HPDE6-E6E7 (cell line): Measurements from ENCODE around the gene HDAC4.
"Not testable (repeated sequence)": the region's sequence is repeated elsewhere in the genome, so short reads cannot be mapped to it uniquely, and the experiment has no call there.

Experiments used
- DNase-seq: peaks from one replicate; pipeline ENCODE4 v3.0.0; 2011; ENCODE audit warnings: missing footprints; ENCODE audit errors: extremely low spot score

The HDAC4 gene

DNA sequence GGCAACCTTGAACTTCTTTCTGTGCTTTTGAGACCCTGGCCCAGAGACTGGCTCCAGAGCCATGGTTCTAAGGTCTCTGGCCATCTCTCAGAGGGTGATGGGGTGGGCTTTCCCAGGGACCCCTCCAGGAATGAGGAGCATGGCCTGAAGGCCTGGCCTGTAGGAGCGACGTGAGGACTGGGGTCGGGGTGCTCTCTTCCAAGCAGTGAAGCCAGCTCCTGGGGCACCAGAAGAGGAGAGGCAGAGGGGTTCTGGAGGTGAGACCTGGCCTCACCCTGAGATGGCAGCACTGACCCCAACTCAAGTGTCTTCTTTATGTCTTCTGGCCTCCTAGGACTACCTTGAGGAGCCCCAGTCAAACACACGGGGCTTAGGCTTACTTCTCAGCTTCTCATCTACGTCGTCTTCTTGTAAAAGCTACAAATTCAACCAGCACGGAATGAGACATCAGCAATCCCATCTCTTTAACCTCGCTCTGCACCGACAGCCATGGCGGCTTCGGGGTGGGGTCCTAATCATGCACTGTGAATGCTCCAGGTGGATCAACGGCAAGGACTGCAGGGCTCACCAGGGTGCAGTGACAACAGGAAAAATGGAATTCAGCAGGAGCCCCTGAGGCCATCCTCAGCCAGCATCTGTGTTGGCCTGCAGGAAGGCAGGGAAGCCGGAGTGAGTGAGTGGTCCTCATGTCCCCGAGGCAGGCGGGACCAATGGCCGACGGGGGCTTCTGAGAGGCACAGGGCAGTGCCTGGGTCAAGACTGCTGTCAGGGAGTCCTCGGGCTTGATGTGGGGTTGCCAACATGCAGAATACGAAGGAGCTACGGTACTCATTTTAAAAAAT, 214.1 kb downstream of the HDAC4 start:
- DNase-seq, result no peak

DNA sequence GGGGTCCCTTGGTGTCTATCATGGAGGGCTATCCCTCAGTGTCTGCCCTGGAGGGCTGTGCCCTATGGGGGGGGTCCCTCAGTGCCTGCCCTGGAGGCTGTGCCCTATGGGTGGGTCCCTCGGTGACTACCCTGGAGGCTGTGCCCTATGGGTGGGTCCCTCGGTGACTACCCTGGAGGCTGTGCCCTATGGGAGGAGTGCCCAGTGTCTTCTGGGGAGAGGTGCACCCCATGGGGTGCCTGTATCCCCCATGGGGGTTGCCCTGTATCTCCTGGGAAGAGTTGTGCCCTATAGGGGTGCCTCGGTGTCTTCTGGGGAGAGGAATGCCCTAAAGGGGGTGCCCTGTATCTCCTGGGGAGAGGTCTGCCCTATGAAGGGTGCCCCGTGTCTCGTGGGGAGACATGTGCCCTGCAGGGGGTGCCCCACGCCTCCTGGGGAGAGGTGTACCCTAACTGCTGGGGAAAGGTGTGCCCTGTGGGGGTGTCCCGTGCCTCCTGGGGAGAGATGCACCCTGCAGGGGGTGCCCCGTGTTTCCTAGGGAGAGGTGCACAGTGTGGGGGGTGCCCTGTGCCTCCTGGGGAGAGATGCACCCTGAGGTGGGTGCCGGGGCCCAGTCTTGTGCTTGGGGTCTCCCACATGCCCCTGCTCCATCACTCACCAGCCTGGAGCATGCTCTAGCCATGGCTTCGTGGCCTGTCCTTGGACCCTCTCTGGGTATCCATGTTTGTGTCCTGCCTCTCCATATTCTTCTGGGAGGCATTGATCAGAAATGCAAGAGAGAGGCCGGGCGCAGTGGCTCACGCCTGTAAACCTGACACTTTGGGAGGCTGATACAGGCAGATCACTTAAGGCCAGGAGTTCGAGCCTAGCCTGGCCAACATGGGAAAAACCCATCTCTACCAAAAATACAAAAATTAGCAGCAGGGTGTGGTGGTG, 215.6 kb downstream of the HDAC4 start:
- DNase-seq, result no peak

DNA sequence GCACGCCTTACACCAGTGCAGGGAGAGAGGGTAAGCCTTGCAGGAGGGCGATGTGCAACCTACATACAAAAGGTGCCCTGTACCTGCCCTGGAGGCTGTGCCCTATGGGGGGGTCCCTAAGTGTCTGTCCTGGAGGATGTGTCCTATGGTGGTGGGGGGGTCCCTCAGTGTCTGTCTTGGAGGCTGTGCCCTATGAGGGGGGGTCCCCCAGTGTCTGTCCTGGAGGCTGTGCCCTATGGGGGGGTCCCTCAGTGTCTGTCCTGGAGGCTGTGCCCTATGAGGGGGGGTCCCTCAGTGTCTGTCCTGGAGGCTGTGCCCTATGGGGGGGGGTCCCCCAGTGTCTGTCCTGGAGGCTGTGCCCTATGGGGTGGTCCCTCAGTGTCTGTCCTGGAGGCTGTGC, 216.6 kb downstream of the HDAC4 start:
- no peak for DNase-seq

DNA sequence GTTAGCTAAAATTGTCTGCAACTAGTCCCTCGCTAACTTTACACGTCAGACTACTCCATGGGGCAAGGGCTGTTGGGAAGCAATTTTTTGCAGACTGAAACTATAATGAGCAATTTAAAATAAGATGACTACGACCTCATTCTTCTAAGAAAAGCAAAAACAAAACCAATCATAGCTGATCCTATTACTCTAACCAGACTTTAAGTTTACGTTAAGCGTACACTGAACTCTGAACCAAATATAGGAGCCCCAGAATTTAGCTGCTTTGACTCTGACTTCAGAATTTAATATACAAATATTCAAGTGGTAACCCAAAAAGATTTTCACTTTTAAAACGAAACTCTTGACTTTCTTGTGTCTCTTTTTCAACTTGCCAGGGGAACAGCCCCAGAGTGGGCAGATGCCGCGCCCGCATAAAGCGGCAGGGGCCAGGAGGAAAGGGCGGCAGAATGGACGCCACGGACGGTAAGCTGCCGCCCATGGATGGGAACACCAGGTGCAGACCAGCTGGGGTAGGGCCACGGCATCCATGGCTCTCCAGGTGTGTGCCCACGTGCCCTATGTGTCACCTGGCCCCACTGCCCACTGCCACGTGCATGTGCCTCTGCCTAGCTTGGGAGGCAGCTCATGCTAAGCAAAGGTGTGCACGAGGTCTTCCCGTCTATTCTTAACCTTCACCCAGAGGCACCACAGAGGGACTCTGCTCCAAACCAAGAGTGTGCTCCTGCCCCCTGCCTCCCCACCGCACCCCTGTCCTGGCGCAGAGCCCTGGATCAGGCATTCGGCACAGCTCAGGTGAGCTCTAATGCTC, 217.6 kb downstream of the HDAC4 start:
- DNase-seq, result no peak

DNA sequence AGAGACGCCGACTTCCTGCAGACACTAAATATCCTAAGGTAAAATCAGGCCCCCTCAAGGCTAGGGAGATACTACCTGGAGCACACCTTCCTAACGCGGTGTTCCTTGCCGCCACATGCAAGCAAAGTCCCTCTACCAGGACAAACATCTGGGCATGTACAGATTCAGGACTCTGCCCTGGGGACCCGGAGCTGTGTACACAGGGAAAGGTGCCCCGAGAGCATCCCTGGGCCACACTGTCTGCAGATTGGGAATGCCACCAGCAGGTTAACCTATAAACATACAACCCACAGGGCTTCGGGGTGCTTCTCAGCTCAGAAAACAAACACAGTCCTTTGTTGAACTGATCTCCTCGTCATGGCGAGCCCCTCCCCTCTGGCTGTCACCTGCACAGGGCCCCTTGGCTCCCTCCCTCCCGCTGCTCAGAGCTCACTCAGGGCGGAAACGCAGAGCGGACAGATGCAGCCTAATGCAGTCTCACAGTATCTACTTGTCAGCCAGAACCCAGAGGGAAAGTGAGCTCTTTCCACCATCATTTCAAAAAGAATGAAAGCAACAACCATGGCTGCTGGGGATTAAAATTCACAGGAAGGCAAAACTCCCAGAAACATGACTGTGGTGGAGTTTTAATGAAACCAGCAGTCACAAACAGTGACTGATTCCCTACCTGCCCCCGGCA, 218.8 kb downstream of the HDAC4 start:
- no peak for DNase-seq

DNA sequence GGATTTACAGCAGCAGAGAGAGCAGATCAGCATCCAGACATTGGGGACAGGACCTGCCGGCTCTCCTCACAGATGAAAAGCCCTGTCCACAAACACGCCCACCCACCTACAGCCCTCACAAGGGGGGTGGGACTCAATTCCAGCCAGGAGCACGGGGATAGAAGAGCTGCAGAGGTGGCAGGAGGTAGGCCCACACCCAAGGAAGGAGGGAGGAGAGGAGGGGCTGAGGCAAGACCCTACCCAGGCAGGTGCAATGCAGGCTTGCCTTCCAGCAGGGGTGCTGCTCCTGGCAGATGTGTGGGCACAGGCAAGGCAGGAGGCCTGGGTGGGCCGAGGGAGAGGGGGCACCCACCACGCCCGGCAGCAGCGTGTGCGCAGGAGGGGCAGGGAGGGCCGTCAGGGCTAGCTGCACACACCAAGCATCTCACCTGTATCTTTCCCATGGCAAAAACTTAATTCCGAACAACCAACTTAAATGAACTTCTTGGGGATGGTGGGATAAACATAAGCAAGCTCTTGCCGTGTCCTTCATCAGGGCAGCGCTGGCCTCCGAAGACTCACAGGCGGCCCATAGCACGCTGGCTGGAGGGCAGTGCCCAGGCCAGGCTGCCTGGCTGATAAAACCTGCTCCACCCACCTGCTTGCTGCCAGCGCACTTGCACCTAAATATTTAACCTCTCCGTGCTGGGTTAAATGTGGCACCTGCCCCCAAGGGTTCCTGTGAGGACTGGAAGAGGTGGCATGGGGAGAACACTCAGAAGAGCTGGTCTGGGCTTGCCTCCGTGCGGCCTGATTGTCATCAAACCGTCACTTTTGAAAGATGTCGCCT, 219.5 kb downstream of the HDAC4 start:
- DNase-seq, result no peak

DNA sequence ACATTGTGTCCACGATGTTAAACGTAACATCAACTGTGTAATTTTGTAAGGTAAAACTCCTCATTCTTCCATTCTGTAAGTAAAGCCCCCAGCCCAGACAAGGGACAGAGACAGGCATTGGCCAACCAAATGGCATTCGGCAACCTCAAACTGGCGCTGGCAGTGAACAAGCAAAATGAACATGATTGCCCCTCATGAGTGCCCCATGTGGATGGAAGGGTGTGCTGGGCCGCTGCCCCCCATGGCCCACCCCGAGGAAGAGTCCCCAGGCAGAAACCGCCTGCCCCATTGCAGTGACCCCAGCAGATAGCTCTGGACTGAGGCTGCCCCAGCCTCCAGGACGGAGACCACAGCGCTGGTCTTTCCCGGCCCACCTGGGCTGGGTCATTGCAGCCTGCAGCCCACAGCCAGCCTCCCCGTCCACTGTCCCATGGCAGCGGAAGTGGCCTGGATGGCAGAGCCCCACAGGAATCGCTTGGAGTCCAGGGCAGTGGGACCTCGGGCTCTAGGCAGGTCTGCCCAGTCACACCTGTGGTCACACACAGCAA, 220.2 kb downstream of the HDAC4 start:
- no peak for DNase-seq

DNA sequence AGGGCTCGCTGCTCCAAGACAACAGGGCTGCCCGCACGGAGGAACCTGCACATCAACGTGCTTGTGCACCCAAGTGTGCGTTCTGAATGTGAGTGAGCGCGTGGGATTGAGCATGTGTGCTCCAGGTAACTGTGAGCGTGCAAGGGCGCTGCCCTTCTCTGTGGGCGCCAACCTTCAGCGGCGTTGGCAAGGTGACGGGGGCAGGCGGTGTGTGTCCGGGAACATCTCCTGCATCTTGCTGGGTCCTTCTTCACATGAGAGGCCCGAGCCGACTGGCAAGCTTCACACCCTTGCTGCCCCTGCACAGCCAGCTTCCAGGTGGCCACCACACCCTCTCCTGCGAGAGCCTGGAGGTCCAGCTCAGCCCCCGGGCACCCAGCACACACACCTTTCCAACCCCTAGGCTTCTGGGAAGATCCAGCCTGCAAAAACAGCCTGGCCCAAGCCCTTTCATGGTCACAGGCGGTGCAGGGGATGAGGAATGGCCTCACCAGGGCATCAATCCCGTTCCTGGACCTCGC, 220.9 kb downstream of the HDAC4 start:
- DNase-seq, result no peak

DNA sequence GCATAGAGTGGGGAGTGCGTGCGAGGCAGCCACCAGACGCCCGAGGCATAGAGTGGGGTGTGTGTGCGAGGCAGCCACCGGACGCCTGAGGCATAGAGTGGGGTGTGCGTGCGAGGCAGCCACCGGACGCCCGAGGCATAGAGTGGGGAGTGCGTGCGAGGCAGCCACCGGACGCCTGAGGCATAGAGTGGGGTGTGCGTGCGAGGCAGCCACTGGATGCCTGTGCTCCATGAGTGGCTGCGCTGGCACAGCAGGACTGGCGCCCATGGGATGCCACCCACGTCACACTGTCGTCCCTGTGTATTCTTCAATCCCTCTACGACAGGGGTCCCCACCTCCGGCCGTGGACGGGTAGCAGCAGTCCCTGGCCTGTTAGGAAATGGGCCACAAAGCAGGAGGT, 221.9 kb downstream of the HDAC4 start:
- DNase-seq, result no peak

DNA sequence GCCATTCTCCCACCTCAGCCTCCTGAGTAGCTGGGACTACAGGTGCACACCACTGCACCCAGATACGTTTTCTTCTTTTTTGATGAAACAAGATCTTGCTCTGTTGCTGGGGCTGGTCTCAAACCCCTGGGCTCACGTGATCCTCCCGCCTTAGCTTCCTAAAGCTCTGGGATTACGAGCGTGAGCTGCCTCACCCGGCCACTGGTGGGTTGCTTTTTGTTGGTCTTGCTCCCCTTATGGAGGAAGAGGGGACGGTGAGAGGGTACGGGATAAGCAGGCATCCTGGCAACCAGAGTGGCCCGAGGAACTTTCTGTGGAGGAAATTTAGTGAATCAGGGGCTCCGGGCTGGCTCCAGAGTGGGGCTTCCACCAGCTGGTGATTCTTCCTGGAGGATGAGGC, 222.3 kb downstream of the HDAC4 start:
- no peak for DNase-seq

DNA sequence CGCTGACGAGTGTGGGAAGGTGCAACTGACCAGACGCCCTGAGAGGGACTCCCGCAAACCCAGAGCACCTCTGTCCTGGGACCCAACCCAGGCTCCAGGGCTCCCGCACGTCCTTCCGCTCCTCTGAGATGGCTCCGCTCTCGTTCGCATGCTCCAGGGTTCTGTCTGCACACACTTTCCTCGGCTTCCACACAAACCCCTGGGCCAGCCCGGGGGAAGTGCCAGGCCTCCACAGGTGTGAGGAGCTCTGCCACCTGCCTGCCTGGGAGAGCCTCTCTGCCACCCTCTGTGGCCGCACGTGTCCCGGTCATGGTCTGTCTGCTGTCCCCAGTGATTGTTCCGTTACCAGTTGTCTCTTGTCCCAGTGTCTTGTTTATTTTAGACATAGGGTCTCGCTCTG, 222.9 kb downstream of the HDAC4 start:
- no peak for DNase-seq

DNA sequence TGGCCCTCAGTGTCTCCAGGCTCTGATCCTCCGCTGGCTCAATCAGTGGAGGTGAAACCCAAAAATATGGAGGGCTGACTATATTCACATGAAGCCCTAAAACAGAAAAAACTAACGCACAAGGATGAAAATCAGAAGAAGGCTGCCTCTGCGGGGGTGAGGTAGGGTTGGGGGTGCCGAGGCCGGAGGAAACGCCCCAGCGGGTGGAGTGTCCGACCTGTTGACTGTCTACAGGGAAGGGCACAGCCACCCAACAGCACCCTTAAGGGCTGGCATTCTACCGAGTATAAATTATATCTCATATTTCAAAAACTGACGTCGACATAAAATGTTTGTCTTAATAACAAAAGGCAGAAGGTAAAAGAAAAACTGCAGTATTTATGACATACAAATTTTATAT, 223.5 kb downstream of the HDAC4 start:
- no peak for DNase-seq

DNA sequence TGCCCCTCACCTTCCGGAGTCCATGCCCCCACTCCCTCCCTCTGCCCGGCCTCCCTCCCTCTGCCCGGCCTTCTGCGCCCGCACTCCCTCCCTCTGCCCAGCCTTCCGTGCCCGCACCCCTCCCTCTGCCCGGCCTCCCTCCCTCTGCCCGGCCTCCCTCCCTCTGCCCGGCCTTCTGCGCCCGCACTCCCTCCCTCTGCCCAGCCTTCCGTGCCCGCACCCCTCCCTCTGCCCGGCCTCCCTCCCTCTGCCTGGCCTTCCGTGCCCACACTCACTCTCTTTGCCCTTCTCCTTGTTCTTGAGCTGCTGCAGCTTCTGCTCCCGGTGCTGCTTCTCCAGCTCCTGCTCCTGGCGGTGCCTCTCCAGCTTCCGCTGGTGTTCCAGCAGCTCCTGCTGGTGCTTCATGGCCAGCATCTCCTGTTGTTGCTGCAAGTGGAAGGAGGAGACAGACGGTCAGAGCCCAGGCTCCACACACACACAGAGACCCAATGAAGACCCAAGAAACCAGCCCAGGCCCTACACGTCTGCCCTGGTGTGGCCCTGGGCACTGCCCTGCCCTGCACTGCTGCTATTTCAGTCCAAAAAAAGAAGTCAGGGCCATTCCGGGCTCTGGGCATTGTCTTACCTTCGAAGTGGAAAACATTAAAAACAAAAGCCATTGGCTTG, 224.5 kb downstream of the HDAC4 start:
- DNase-seq, result not testable (repeated sequence)

DNA sequence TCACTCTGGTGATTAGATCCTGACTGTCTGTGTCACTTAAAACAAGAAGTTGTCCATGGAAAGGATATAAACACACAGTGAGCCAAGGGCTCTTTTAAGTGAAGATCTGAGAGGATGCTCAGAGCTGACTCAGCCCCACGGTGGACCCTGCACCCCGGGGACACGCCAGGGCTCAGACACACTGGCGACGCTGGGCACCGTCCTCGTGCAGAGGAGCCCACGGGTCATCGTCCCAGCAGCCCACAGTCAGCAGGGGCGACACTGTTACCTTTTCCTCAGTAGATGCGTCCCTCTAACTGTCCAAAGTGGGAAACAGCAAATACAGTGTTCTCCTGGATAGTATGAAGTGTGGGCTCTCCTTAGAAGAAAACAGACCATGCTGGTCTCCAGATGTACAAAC, 225.6 kb downstream of the HDAC4 start:
- no peak for DNase-seq

DNA sequence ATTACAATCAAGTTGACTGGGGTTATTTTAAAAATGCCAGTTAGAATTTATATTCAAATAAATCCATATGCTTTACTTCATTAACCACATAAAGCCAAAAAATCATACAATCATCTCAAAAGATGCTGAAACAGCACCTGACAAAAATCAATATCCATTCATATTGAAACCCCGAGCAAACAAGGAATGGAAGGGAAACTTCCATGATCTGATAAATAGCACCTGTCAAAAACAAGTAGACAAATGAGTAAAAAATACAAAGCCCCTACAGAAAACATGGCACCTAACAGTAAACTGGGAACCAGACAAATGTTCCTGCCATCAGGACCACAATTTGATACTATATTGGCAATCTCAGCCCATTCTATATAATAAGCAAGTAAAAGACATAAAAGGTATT, 227.5 kb downstream of the HDAC4 start:
- no peak for DNase-seq

DNA sequence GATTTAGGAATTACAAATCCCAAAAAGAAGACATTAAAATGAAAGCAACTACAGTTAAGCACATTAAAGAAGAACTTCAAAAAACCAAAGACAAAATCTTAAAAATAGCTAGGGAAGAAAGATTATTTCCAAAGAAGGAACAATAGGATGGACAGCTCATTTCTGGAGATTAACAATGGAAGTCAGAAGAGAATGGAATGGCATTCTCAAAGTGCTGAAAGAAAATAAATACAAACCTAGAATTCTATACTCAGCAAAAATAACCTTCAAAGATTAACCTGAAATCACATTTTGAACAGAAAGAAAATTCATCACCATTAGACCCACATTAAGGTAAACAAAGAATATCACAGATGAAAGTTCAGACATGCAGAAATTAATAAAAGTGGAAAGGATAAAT, 229.2 kb downstream of the HDAC4 start:
- no peak for DNase-seq

DNA sequence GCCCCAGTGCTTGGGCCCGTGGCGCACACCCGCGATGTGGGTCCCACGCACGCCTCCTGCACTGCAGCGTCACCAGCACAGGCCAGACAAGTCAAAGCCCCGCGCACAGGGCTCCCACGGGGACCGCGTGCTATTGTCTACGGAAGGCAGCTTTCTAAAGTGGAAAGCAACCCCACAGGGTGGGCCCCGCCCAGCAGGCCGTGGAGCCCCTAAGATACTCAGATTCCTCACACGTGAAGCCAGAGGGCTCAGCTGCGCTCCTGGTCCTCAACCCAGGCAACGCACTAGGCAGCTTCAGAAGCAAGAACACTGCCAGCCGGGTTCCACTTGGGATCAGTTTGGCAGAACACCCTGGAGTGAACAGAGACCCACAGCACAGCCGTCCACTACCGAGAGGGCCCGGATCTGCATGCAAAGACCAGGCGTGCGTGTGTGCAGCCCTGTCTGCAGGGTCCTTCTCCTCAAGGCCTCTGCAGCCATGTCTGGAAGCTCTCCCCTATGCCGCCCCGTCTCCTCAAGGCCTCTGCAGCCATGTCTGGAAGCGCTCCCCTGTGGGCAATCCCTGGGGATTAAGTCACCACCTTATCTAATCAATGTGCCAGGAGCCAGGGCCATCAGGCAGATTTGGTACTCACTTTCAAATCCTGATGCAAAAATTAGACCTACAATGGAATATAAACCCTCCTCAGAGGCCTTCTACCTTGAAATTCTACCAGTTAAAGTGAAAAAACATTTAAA, 231.3 kb downstream of the HDAC4 start:
- no peak for DNase-seq

DNA sequence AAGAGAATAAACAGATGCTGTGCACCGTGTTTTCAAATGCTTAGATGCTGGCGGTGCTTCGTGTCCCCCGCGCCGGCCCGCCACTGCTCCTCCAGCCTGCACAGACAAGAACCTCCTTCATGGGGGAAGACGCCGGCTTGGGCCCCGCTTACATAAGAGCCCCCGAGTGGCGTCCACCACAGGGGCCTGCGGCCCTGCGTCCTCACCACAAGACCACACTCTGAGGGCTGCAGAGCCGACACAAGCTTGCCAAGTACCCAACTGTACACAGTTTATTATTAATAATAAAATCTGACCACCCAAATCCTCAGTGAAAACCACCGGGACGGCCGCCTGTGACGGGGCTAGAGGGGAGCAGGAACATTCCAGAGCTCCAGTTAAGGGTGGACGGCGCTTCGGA, 232.2 kb downstream of the HDAC4 start:
- DNase-seq, result no peak
